ENCODE measurements around the gene CHSY1. TPM values are rescaled to one million over a fixed set of nuclear protein-coding genes. Genes with fewer than 3 reads are reported as not detected.

Gene CHSY1
- total RNA-seq, 1 donor from 2014 or later, result 47.0 TPM

- DNase-seq (ENCODE audit: low spot score), result no peak
Observed at GRCh38 chr15:101188637-101189408, 63.0 kb downstream of the CHSY1 start.

GRCh38 chr15:101187820-101188636 is 63.8 kb downstream of the CHSY1 start:
- no peak for DNase-seq (ENCODE audit: low spot score)

GRCh38 chr15:101185770-101186169 is 66.1 kb downstream of the CHSY1 start:
- DNase-seq (ENCODE audit: low spot score), result no peak

GRCh38 chr15:101185336-101185735 is 66.5 kb downstream of the CHSY1 start:
- DNase-seq (ENCODE audit: low spot score), result no peak

- no peak for DNase-seq (ENCODE audit: low spot score)
Observed at GRCh38 chr15:101184830-101185229, 67.0 kb downstream of the CHSY1 start.

GRCh38 chr15:101183931-101184305 is 67.9 kb downstream of the CHSY1 start:
- DNase-seq (ENCODE audit: low spot score), result no peak

- DNase-seq (ENCODE audit: low spot score), result no peak
Observed at GRCh38 chr15:101183226-101183930, 68.5 kb downstream of the CHSY1 start.

- no peak for DNase-seq (ENCODE audit: low spot score)
Observed at GRCh38 chr15:101182215-101182614, 69.6 kb downstream of the CHSY1 start.

- no peak for DNase-seq (ENCODE audit: low spot score)
Observed at GRCh38 chr15:101181349-101181748, 70.5 kb downstream of the CHSY1 start.

GRCh38 chr15:101180620-101181307 is 71.1 kb downstream of the CHSY1 start:
- DNase-seq (ENCODE audit: low spot score), result no peak

GRCh38 chr15:101179341-101180153 is 72.3 kb downstream of the CHSY1 start:
- DNase-seq (ENCODE audit: low spot score), result no peak

- no peak for DNase-seq (ENCODE audit: low spot score)
Observed at GRCh38 chr15:101178931-101179330, 72.9 kb downstream of the CHSY1 start.

- DNase-seq (ENCODE audit: low spot score), result no peak
Observed at GRCh38 chr15:101178479-101178878, 73.4 kb downstream of the CHSY1 start.

- DNase-seq (ENCODE audit: low spot score), result no peak
Observed at GRCh38 chr15:101177866-101178265, 74.0 kb downstream of the CHSY1 start.

- no peak for DNase-seq (ENCODE audit: low spot score)
Observed at GRCh38 chr15:101176625-101177024, 75.2 kb downstream of the CHSY1 start.

GRCh38 chr15:101175401-101175800 is 76.4 kb downstream of the CHSY1 start:
- DNase-seq (ENCODE audit: low spot score), result no peak

- no peak for DNase-seq (ENCODE audit: low spot score)
Observed at GRCh38 chr15:101174152-101174920, 77.5 kb downstream of the CHSY1 start.

- DNase-seq (ENCODE audit: low spot score), result no peak
Observed at GRCh38 chr15:101173233-101174119, 78.4 kb downstream of the CHSY1 start.

GRCh38 chr15:101172501-101173071 is 79.3 kb downstream of the CHSY1 start:
- DNase-seq (ENCODE audit: low spot score), result no peak

Data from ureter (tissue), 1 donor.